CD4-positive, alpha-beta memory T cell (primary cell): ENCODE data around the gene UFC1. TPM values are rescaled to one million over a fixed set of nuclear protein-coding genes. Genes with fewer than 3 reads are reported as not detected.
A peak's percentile ranks its signal among the peaks of the same experiment; 100 is the strongest.

Experiments used
- CTCF ChIA-PET: fragments of 350-600 bp; sonication (Branson Sonifier 250); formaldehyde crosslinking; loops from one replicate; lab custom pipeline; 2021; ENCODE audit warnings: inconsistent platforms; ENCODE audit not compliant: partially characterized antibody; lab: Charles Lee
- POLR2A ChIA-PET: fragments of 350-600 bp; sonication (Branson Sonifier 250); formaldehyde crosslinking; loops from one replicate; lab custom pipeline; 2021; ENCODE audit not compliant: partially characterized antibody; lab: Charles Lee
- DNase-seq, 5 donors: peaks; one replicate each; pipeline versions ENCODE4 v3.0.0 to v3.0.0-alpha.2; 2020 to 2022; ENCODE audit warnings: mixed read lengths in 1 of 5
- H3K27ac ChIP-seq: one replicate; pipeline ENCODE4 v1.7.0; 2013; ENCODE audit warnings: low read depth, low read length
- H3K27me3 ChIP-seq: 2 replicates; pipeline ENCODE4 v1.7.0; 2013; ENCODE audit warnings: mild to moderate bottlenecking, low read length, moderate library complexity; ENCODE audit not compliant: insufficient read depth
- H3K36me3 ChIP-seq: 2 replicates; pipeline ENCODE4 v1.7.0; 2013; ENCODE audit warnings: mild to moderate bottlenecking, low read length, moderate library complexity; ENCODE audit not compliant: insufficient read depth
- H3K4me1 ChIP-seq: 2 replicates; pipeline ENCODE4 v1.7.0; 2013; ENCODE audit warnings: mild to moderate bottlenecking, low read length, moderate library complexity; ENCODE audit not compliant: insufficient read depth
- H3K4me3 ChIP-seq, 2 donors: one replicate each; pipeline ENCODE4 v1.7.0; 2013; ENCODE audit warnings: low read length in 2 of 2, mild to moderate bottlenecking in 1 of 2
- H3K9me3 ChIP-seq, 2 donors: one replicate each; pipeline ENCODE4 v1.7.0; 2013; ENCODE audit warnings: low read length in 2 of 2, control low read depth in 1 of 2; ENCODE audit not compliant: control insufficient read depth in 1 of 2
- H3K27ac Mint-ChIP-seq, 7 donors: one replicate each; pipeline ENCODE4 v1.8.0; 2020 to 2021; ENCODE audit warnings: mixed read lengths in 7 of 7, mild to moderate bottlenecking in 6 of 7, inconsistent platforms in 3 of 7, moderate library complexity in 3 of 7
- H3K27me3 Mint-ChIP-seq, 2 donors: one replicate each; pipeline ENCODE4 v1.8.0; 2020 to 2021; ENCODE audit warnings: mixed read lengths in 2 of 2
- H3K36me3 Mint-ChIP-seq, 2 donors: one replicate each; pipeline ENCODE4 v1.8.0; 2020 to 2021; ENCODE audit warnings: mixed read lengths in 2 of 2, inconsistent platforms in 1 of 2, mild to moderate bottlenecking in 1 of 2
- H3K4me1 Mint-ChIP-seq, 4 donors: one replicate each; pipeline ENCODE4 v1.8.0; 2020 to 2021; ENCODE audit warnings: mixed read lengths in 4 of 4, mild to moderate bottlenecking in 1 of 4
- H3K4me3 Mint-ChIP-seq, 8 donors: one replicate each; pipeline ENCODE4 v1.8.0; 2020 to 2021; ENCODE audit warnings: mixed read lengths in 8 of 8, mild to moderate bottlenecking in 7 of 8, moderate library complexity in 6 of 8, inconsistent platforms in 3 of 8
- H3K9me3 Mint-ChIP-seq, 8 donors: one replicate each; pipeline ENCODE4 v1.8.0; 2020 to 2021; ENCODE audit warnings: mixed read lengths in 8 of 8, mild to moderate bottlenecking in 5 of 8, inconsistent platforms in 3 of 8, moderate library complexity in 1 of 8
- intact Hi-C: fragments of 100-400 bp; cut with micrococcal nuclease; formaldehyde crosslinking; loops from one replicate; pipeline ENCODE4 v1.15.1; 2023
- polyA plus RNA-seq, 2 donors: library from polyadenylated mRNA; unstranded; fragments of 300-500 nt; fragmentation: Illumina TruSeq; gene quantifications; one replicate each; pipeline ENCODE4 v1.2.3, GENCODE V29; 2021
- total RNA-seq, 2 experiments: library from RNA; stranded (reverse); gene quantifications; one replicate each; pipeline ENCODE4 v1.2.3, GENCODE V29; 2021

UFC1 gene
- total and polyA plus RNA-seq, 4 experiments from 2014 or later = 87.2 to 176 (median 117) TPM

DNA sequence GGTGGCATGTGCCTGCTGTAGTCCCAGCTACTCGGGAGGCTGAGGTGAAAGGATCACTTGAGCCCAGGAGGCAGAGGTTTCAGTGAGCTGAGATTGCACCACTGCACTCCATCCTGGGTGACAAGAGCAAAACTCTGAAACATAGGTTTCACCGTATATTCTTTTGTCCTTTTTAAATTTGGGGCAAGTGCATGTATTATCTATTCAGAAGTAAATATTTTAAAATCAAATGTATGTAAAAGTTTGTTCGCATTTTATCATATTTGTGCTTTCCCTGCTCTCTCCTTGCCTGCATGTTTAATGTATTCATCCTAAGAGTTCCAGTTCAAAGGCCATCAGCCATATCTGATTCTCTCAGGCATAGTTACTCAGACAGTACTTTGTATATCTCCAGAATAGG lies 7.9 kb upstream of the UFC1 start:
- H3K4me3 ChIP-seq = no peak overlapping the region
- H3K36me3 ChIP-seq = no peaks in the 10 kb centered on the region
- no peaks in the 10 kb centered on the region for H3K9me3 ChIP-seq
- Mint-ChIP-seq H3K4me3 (no peak overlapping the region), H3K4me1 (no peaks in the 10 kb centered on the region), H3K27me3 (no peaks in the 10 kb centered on the region), H3K27ac (no peak overlapping the region), H3K9me3 (no peaks in the 10 kb centered on the region), H3K36me3 (no peaks in the 10 kb centered on the region)
- no peak overlapping the region for H3K27ac ChIP-seq
- H3K27me3 ChIP-seq = no peaks in the 10 kb centered on the region
- intact Hi-C loops = no loop called here
- CTCF ChIA-PET = interaction anchor here (0.7 to 1.0 kb wide), 2 partner anchors 15 to 17 kb away, joined by 4 read pairs; no protein-coding TSS in a partner anchor
- no peak for DNase-seq
- POLR2A ChIA-PET = interaction anchor here (0.6 kb wide), 1 partner anchor 9 kb away, joined by 3 read pairs; no protein-coding TSS in a partner anchor
- H3K4me1 ChIP-seq = no peaks in the 10 kb centered on the region

DNA sequence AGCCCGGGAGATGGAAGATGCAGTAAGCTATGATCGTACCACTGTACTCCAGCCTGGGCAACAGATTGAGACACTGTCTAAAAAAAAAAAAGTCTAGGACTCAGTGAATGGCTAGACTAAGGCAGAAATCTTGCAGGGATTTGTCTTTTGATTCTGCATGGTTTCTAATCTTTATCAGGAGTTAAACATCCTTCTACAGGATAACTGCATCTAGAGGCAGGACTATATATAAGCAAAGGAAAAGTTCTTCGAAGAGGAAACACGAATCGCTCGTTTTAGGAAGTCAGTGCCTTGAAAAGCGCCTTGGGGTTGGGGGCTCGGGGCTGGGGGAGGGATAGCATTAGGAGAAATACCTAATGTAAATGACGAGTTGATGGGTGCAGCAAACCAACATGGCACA lies 602 bp upstream of the UFC1 start:
- H3K9me3 Mint-ChIP-seq = no peaks in the 10 kb centered on the region
- no peak for DNase-seq
- H3K36me3 ChIP-seq = no peaks in the 10 kb centered on the region
- H3K4me1 Mint-ChIP-seq = peaks cover 19 to 39% (median 26%) of the 10 kb centered on the region in 4 donors
- peaks cover 13 to 24% of the 10 kb centered on the region in 2 donors for H3K36me3 Mint-ChIP-seq
- H3K4me3 Mint-ChIP-seq = peak overlapping the region; percentile 96 to 100 (median 99)
- POLR2A ChIA-PET = interaction anchor here (0.7 to 3.5 kb wide), 28 partner anchors 9 to 357 kb away, joined by 3 to 67 read pairs (median 4); partner anchors contain the start of genes ARHGAP30, B4GALT3, DEDD and F11R
- peaks cover 18% of the 10 kb centered on the region for H3K4me1 ChIP-seq
- H3K27ac Mint-ChIP-seq = peak overlapping the region; percentile 99 to 100 (median 100)
- CTCF ChIA-PET = interaction anchor here (0.9 to 3.0 kb wide), 9 partner anchors 12 to 229 kb away, joined by 3 to 29 read pairs (median 3); partner anchors contain the start of genes APOA2, ARHGAP30, NDUFS2 and PPOX
- H3K4me3 ChIP-seq = peak overlapping the region in 1 of 2 donors; percentile 100
- peak overlapping the region; percentile 99 for H3K27ac ChIP-seq
- intact Hi-C loops = loop anchor here (1.0 to 10.0 kb wide), 4 partner anchors 21 to 1058 kb away; partner anchors contain the start of genes DEDD, IGSF8 and USF1
- no peaks in the 10 kb centered on the region for H3K9me3 ChIP-seq
- H3K27me3 ChIP-seq = no peaks in the 10 kb centered on the region
- H3K27me3 Mint-ChIP-seq = no peaks in the 10 kb centered on the region

DNA sequence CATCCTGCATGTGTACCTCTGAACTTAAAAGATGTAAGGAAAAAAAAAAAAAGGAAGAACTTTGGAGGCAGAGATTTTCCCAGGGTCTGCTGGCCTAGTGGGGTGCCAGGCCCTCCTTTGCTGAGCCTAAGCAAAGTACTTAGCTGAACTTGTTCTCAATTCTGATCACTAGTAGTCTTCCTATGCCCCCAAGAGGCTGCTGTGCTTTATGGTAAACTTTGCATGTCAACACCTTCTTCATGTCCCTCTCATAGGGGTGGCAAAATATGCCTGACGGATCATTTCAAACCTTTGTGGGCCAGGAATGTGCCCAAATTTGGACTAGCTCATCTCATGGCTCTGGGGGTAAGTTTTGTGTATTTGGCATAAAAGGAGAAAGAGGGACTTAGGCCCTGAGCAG lies 4.1 kb downstream of the UFC1 start:
- Mint-ChIP-seq H3K27ac (peak overlapping the region; percentile 9 to 99 (median 95)), H3K36me3 (peaks cover 19 to 51% of the 10 kb centered on the region in 2 donors), H3K9me3 (peaks cover 0 to 3% (median 0%) of the 10 kb centered on the region in 8 donors), H3K4me3 (peak overlapping the region; percentile 22 to 99 (median 62)), H3K27me3 (no peaks in the 10 kb centered on the region), H3K4me1 (peaks cover 38 to 84% (median 63%) of the 10 kb centered on the region in 4 donors)
- no peak for DNase-seq
- H3K36me3 ChIP-seq = peaks cover 7% of the 10 kb centered on the region
- no peaks in the 10 kb centered on the region for H3K9me3 ChIP-seq
- no peaks in the 10 kb centered on the region for H3K27me3 ChIP-seq
- ChIA-PET POLR2A (interaction anchor here (0.6 to 2.7 kb wide), 9 partner anchors 8 to 700 kb away, joined by 3 to 18 read pairs (median 8); partner anchors contain the start of genes B4GALT3, DEDD, NDUFS2 and PPOX), CTCF (interaction anchor here (0.8 to 2.4 kb wide), 4 partner anchors 8 to 217 kb away, joined by 3 to 11 read pairs (median 8); partner anchors contain the start of genes PPOX and TOMM40L)
- intact Hi-C loops = loop anchor here (10.0 kb wide), 1 partner anchor 1063 kb away; the partner anchor contains the start of gene IGSF8
- H3K4me3 ChIP-seq = no peak overlapping the region
- H3K4me1 ChIP-seq = peaks cover 48% of the 10 kb centered on the region
- H3K27ac ChIP-seq = peak overlapping the region; percentile 84

DNA sequence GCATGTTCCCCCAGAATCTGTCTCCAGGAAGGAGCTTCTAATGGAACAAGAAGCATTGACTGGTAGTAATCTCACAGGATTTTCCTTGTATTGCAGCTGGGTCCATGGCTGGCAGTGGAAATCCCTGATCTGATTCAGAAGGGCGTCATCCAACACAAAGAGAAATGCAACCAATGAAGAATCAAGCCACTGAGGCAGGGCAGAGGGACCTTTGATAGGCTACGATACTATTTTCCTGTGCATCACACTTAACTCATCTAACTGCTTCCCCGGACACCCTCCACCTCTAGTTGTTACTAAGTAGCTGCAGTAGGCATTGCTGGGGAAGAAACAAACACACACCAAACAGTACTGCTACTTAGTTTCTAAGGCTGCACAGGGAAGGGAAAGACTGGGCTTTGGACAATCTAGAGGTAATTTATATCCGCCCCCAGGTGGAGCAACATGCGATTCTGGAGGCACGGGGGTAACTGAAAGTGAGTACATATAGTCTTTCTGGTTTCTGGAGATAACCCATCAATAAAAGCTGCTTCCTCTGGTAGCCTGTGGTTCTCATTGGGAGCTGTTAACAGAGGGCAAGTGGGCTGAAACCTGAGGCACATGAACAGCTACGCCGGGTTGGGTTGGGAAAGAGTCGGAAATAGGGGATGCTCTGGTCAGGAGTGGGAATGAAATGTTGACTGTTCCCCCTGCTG lies 4.7 kb downstream of the UFC1 start:
- Histone ChIP-seq H3K4me1 (peaks cover 45% of the 10 kb centered on the region), H3K36me3 (peaks cover 12% of the 10 kb centered on the region), H3K27ac (peak overlapping the region; percentile 84), H3K27me3 (no peaks in the 10 kb centered on the region), H3K4me3 (no peak overlapping the region), H3K9me3 (no peaks in the 10 kb centered on the region)
- Mint-ChIP-seq H3K27ac (peak overlapping the region; percentile 94 to 99 (median 97)), H3K4me1 (peaks cover 40 to 82% (median 62%) of the 10 kb centered on the region in 4 donors), H3K27me3 (no peaks in the 10 kb centered on the region), H3K36me3 (peaks cover 25 to 57% of the 10 kb centered on the region in 2 donors), H3K4me3 (peak overlapping the region; percentile 91 to 99 (median 94)), H3K9me3 (peaks cover 0 to 3% (median 0%) of the 10 kb centered on the region in 8 donors)
- DNase-seq = no peak
- intact Hi-C loops = loop anchor here (10.0 kb wide), 1 partner anchor 1064 kb away; the partner anchor contains the start of gene IGSF8
- ChIA-PET CTCF (interaction anchor here (0.8 to 2.4 kb wide), 6 partner anchors 7 to 216 kb away, joined by 3 to 11 read pairs (median 6); partner anchors contain the start of genes ARHGAP30, NDUFS2, PPOX and TOMM40L), POLR2A (interaction anchor here (0.6 to 2.7 kb wide), 9 partner anchors 8 to 701 kb away, joined by 3 to 18 read pairs (median 9); partner anchors contain the start of genes B4GALT3, NDUFS2, PPOX and TOMM40L)

DNA sequence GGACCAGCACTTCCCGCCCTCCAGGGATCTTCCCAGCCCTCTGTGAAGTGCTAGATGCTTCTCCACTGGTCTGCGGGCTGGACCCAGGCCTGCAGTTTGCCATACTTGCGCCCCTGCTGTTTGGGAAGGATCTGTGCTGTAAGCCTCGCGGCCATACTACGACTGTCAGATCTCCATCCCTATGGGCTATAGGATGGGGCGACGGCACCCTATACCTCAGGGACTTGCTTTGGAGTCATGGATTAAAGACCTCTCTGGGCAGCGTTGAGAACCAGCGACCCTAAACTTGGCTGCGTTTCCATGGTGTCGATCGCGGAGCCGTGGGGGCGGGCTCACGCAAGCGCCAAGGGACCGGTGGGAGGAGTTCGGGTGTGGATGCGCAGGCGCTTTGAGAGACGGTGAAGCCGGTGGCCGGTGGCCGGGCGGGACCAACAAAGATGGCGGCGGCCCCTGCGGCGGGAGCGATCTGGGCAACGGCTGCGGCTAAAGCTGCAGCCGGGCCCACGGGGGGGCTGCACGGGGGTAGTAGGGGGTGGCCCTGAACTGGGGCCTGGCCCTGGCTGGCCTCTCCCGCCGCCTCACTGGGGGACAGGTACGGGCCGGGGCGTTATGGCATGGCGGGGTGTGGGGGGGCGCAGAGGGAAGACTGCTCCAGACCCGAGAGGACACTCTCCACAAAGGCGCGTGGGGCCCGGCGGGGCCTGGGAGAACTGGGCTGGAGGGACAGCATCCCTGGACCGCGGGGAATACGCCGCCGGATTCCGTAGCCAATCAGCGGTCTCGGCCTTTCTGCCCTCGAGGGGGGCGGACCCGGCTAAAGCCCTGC lies 5.5 kb downstream of the UFC1 start, which contains the start of gene USP21:
USP21 (plus strand) TSS at position 414 of the 826 bp plus-strand sequence. CDS start 1,141 bp downstream, outside the sequence.
- DNase-seq = peak; percentile 91 to 92 (median 92)
- H3K4me3 Mint-ChIP-seq = peak within 1 kb of the TSS; percentile 91 to 99 (median 94)
- H3K27me3 Mint-ChIP-seq = no peaks in the 10 kb centered on the region
- Histone ChIP-seq H3K27me3 (no peaks in the 10 kb centered on the region), H3K9me3 (no peaks in the 10 kb centered on the region), H3K27ac (peak within 1 kb of the TSS; percentile 84), H3K36me3 (peaks cover 19% of the 10 kb centered on the region), H3K4me1 (peaks cover 45% of the 10 kb centered on the region), H3K4me3 (peak within 1 kb of the TSS; percentile 83 to 93)
- H3K27ac Mint-ChIP-seq = peak within 1 kb of the TSS; percentile 94 to 99 (median 97)
- CTCF ChIA-PET = interaction anchor here (1.0 to 2.4 kb wide), 4 partner anchors 33 to 90 kb away, joined by 3 to 9 read pairs (median 6); partner anchors contain the start of genes ARHGAP30, NDUFS2 and TOMM40L
- peaks cover 0 to 3% (median 0%) of the 10 kb centered on the region in 8 donors for H3K9me3 Mint-ChIP-seq
- intact Hi-C loops = loop anchor here (10.0 kb wide), 1 partner anchor 1064 kb away; the partner anchor contains the start of gene IGSF8
- H3K4me1 Mint-ChIP-seq = peaks cover 40 to 77% (median 61%) of the 10 kb centered on the region in 4 donors
- peaks cover 27 to 59% of the 10 kb centered on the region in 2 donors for H3K36me3 Mint-ChIP-seq
- POLR2A ChIA-PET = interaction anchor here (0.6 to 2.7 kb wide), 7 partner anchors 11 to 138 kb away, joined by 3 to 15 read pairs (median 9); partner anchors contain the start of genes B4GALT3, NDUFS2 and TOMM40L

DNA sequence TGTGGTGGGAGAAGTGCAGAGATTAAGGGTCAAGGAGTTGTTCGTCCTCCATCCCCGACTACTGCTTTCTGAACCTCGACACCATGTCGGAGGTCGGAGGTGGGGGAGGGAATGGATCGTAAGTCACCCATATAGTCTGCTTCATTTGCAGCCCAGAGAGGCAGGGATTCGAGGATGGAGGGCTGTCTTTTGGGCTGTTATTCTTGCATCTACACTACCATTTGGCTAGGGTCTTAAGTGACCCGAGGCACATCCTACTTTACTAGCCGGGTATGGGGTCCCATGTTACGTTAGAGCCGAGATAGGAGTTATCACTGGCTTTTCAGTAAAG lies 6.1 kb downstream of the UFC1 start:
- Histone ChIP-seq H3K27me3 (no peaks in the 10 kb centered on the region), H3K27ac (peak overlapping the region; percentile 84), H3K9me3 (no peaks in the 10 kb centered on the region), H3K4me1 (peaks cover 40% of the 10 kb centered on the region), H3K36me3 (peaks cover 19% of the 10 kb centered on the region), H3K4me3 (peak overlapping the region; percentile 83 to 93)
- H3K4me3 Mint-ChIP-seq = peak overlapping the region; percentile 91 to 99 (median 94)
- peaks cover 27 to 62% of the 10 kb centered on the region in 2 donors for H3K36me3 Mint-ChIP-seq
- DNase-seq = no peak
- intact Hi-C loops = loop anchor here (10.0 kb wide), 1 partner anchor 1065 kb away; the partner anchor contains the start of gene IGSF8
- no peaks in the 10 kb centered on the region for H3K27me3 Mint-ChIP-seq
- ChIA-PET CTCF (no interaction called here), POLR2A (interaction anchor here (1.7 to 2.7 kb wide), 5 partner anchors 11 to 42 kb away, joined by 5 to 15 read pairs (median 10); partner anchors contain the start of genes B4GALT3, DEDD and NDUFS2)
- peaks cover 0 to 3% (median 0%) of the 10 kb centered on the region in 8 donors for H3K9me3 Mint-ChIP-seq
- peak overlapping the region; percentile 88 to 99 (median 97) for H3K27ac Mint-ChIP-seq
- H3K4me1 Mint-ChIP-seq = peaks cover 39 to 78% (median 58%) of the 10 kb centered on the region in 4 donors
